Mesenchymal stem cell (in vitro differentiated cells and primary cell): ENCODE measurements around the gene RYR1.

Experiments used
- DNase-seq: peaks from one replicate; pipeline ENCODE4 v3.0.0-alpha.2; 2013
- H2AFZ ChIP-seq: one replicate; pipeline ENCODE4 v1.6.1; 2013; ENCODE audit warnings: low read depth, mild to moderate bottlenecking, control low read depth, inconsistent platforms, low read length, moderate library complexity
- H2AK5ac ChIP-seq: 2 replicates; pipeline ENCODE4 v1.6.1; 2013; ENCODE audit warnings: low read length, moderate library complexity, mild to moderate bottlenecking, inconsistent platforms; ENCODE audit not compliant: severe bottlenecking
- H2BK120ac ChIP-seq: one replicate; pipeline ENCODE4 v1.6.1; 2013; ENCODE audit warnings: low read depth, mild to moderate bottlenecking, inconsistent platforms, low read length, moderate library complexity
- H2BK12ac ChIP-seq, 2 experiments: one replicate each; pipeline ENCODE4 v1.6.1; 2013; ENCODE audit warnings: inconsistent platforms in 2 of 2, low read length in 2 of 2, mild to moderate bottlenecking in 2 of 2, moderate library complexity in 2 of 2, control low read depth in 1 of 2
- H2BK15ac ChIP-seq: one replicate; pipeline ENCODE4 v1.6.1; 2013; ENCODE audit warnings: mild to moderate bottlenecking, low read depth, inconsistent platforms; ENCODE audit not compliant: poor library complexity, severe bottlenecking
- H2BK5ac ChIP-seq: 2 replicates; pipeline ENCODE4 v1.6.1; 2013; ENCODE audit warnings: low read depth, mild to moderate bottlenecking, low read length, control low read depth, inconsistent platforms; ENCODE audit not compliant: poor library complexity, severe bottlenecking
- H3K14ac ChIP-seq, 2 experiments: one replicate each; pipeline ENCODE4 v1.6.1; 2013; ENCODE audit warnings: inconsistent platforms in 2 of 2, low read length in 2 of 2, control low read depth in 1 of 2, mild to moderate bottlenecking in 1 of 2, moderate library complexity in 1 of 2
- H3K18ac ChIP-seq, 2 experiments: one replicate each; pipeline ENCODE4 v1.6.1; 2013; ENCODE audit warnings: inconsistent platforms in 2 of 2, low read length in 2 of 2, control low read depth in 1 of 2, low read depth in 1 of 2, mild to moderate bottlenecking in 1 of 2
- H3K23ac ChIP-seq, 2 experiments: one replicate each; pipeline ENCODE4 v1.6.1; 2013; ENCODE audit warnings: inconsistent platforms in 2 of 2, low read length in 2 of 2, mild to moderate bottlenecking in 2 of 2, moderate library complexity in 2 of 2, control low read depth in 1 of 2
- H3K27ac ChIP-seq: 2 replicates; pipeline ENCODE4 v1.5.1; 2013; ENCODE audit warnings: mild to moderate bottlenecking, moderate library complexity, low read length, control low read depth, inconsistent platforms; ENCODE audit not compliant: poor library complexity, severe bottlenecking
- H3K27me3 ChIP-seq, 2 experiments: 2 replicates each; pipeline versions ENCODE4 v1.6.1 to v1.7.0; 2013; ENCODE audit warnings: low read length in 2 of 2, mild to moderate bottlenecking in 2 of 2, moderate library complexity in 2 of 2, control low read depth in 1 of 2, inconsistent platforms in 1 of 2; ENCODE audit not compliant: control insufficient read depth in 1 of 2, insufficient read depth in 1 of 2
- H3K36me3 ChIP-seq, 2 experiments: 2 replicates each; pipeline versions ENCODE4 v1.6.1 to v1.7.0; 2013; ENCODE audit warnings: low read length in 2 of 2, control low read depth in 1 of 2, inconsistent platforms in 1 of 2, low read depth in 1 of 2, mild to moderate bottlenecking in 1 of 2; ENCODE audit not compliant: insufficient read depth in 2 of 2, control insufficient read depth in 1 of 2
- H3K4ac ChIP-seq, 2 experiments: one replicate each; pipeline ENCODE4 v1.6.1; 2013; ENCODE audit warnings: inconsistent platforms in 2 of 2, low read length in 2 of 2, mild to moderate bottlenecking in 2 of 2, moderate library complexity in 2 of 2, control low read depth in 1 of 2, low read depth in 1 of 2
- H3K4me1 ChIP-seq: 2 replicates; pipeline ENCODE4 v1.6.1; 2013; ENCODE audit warnings: low read depth, low read length, control low read depth; ENCODE audit not compliant: control insufficient read depth, insufficient read depth
- H3K4me2 ChIP-seq: 2 replicates; pipeline ENCODE4 v1.6.1; 2013; ENCODE audit warnings: low read length, mild to moderate bottlenecking, inconsistent platforms; ENCODE audit not compliant: poor library complexity, severe bottlenecking
- H3K4me3 ChIP-seq, 2 experiments: 2 replicates each; pipeline versions ENCODE4 v1.5.1 to v1.7.0; 2013; ENCODE audit warnings: low read length in 2 of 2, mild to moderate bottlenecking in 2 of 2, control low read depth in 1 of 2, low read depth in 1 of 2; ENCODE audit not compliant: insufficient read depth in 1 of 2
- H3K79me1 ChIP-seq: replicated peaks from 2 replicates; pipeline ENCODE4 v1.6.1; 2013; ENCODE audit warnings: mild to moderate bottlenecking, control low read depth, low read length, inconsistent platforms; ENCODE audit not compliant: poor library complexity, severe bottlenecking
- H3K9ac ChIP-seq: 2 replicates; pipeline ENCODE4 v1.7.0; 2013; ENCODE audit warnings: mild to moderate bottlenecking, low read length, moderate library complexity
- H3K9me3 ChIP-seq: 2 replicates; pipeline ENCODE4 v1.7.0; 2013; ENCODE audit warnings: mild to moderate bottlenecking, low read length; ENCODE audit not compliant: control insufficient read depth
- H4K8ac ChIP-seq: one replicate; pipeline ENCODE4 v1.6.1; 2013; ENCODE audit warnings: inconsistent platforms, mild to moderate bottlenecking, low read length, moderate library complexity
- H4K91ac ChIP-seq: one replicate; pipeline ENCODE4 v1.6.1; 2013; ENCODE audit warnings: mild to moderate bottlenecking, low read length, inconsistent platforms
- WGBS: methylation state at CpG from one replicate; pipeline ENCODE4 v1.1.7; 2013; ENCODE audit warnings: mixed read lengths; 5-methylcytosine and 5-hydroxymethylcytosine counted together

The RYR1 gene

GRCh38 chr19:38385804-38386257 is 47.7 kb upstream of the RYR1 start:
- Histone ChIP-seq H3K9ac (no peak overlapping the region), H3K23ac (no peak overlapping the region), H3K4me2 (no peak overlapping the region), H3K4me3 (no peak overlapping the region), H4K8ac (no peak overlapping the region), H3K14ac (no peak overlapping the region), H2BK120ac (no peak overlapping the region), H3K4ac (no peak overlapping the region), H2AK5ac (no peak overlapping the region), H2BK5ac (no peak overlapping the region), H2AFZ (no peak overlapping the region), H3K9me3 (no peaks in the 10 kb centered on the region), H3K27ac (no peak overlapping the region), H3K4me1 (peaks cover 35% of the 10 kb centered on the region), H2BK15ac (no peak overlapping the region), H4K91ac (no peak overlapping the region), H3K27me3 (no peaks in the 10 kb centered on the region), H3K36me3 (peaks cover 43 to 60% of the 10 kb centered on the region in 2 experiments), H2BK12ac (no peak overlapping the region), H3K79me1 (peaks cover 47% of the 10 kb centered on the region), H3K18ac (no peak overlapping the region)
- DNase-seq, result no peak
- 98% methylated on average over 38 of the region's 40 CpGs for WGBS

- Histone ChIP-seq H3K4ac (no peak overlapping the region), H3K27me3 (no peaks in the 10 kb centered on the region), H3K36me3 (peaks cover 38 to 54% of the 10 kb centered on the region in 2 experiments), H4K8ac (no peak overlapping the region), H2BK120ac (no peak overlapping the region), H3K4me3 (no peak overlapping the region), H3K27ac (no peak overlapping the region), H3K4me2 (no peak overlapping the region), H3K79me1 (peaks cover 40% of the 10 kb centered on the region), H2BK12ac (no peak overlapping the region), H2AK5ac (no peak overlapping the region), H2AFZ (no peak overlapping the region), H4K91ac (no peak overlapping the region), H3K23ac (no peak overlapping the region), H3K14ac (no peak overlapping the region), H2BK5ac (no peak overlapping the region), H3K4me1 (peaks cover 35% of the 10 kb centered on the region), H3K9me3 (no peaks in the 10 kb centered on the region), H3K9ac (no peak overlapping the region), H2BK15ac (no peak overlapping the region), H3K18ac (no peak overlapping the region)
- no peak for DNase-seq
- 98% methylated on average over 60 of the region's 61 CpGs for WGBS
These were observed 47.1 kb upstream of the RYR1 start for GRCh38 chr19:38386300-38386970.

DNA sequence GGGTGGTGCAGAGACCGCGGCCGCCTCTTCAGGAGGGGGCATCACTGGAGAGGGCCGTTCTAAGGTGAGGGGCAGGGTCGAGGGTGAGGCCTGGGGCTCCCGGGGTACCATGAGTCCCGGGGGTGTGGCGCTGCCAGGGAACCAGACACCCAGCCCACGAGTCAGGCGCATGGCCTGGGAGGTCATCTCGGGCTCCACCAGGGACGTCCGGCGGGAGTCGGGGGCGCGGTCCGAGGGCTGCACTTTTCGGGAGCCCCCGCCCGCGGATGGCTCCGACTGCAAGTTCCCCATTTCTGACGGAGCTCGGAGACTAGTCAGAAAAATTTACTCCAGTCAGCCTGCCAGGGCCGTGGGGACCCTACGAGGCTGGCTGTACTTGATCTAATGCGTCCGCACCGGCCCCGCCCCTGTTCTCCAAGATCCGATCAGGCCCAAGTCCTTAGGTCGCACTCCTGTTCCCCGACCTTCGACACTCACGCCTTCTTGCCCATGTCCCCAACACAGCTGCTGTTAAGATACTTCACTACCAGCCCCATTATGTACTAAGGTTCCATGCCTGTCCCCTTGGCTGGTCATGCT is 46.4 kb upstream of the RYR1 start:
- H2AK5ac ChIP-seq, result no peak overlapping the region
- H3K14ac ChIP-seq, result no peak overlapping the region
- H4K91ac ChIP-seq, result peak overlapping the region; percentile 55
- peak overlapping the region; percentile 17 for H2BK15ac ChIP-seq
- peak overlapping the region in 1 of 2 experiments; percentile 37 for H3K4ac ChIP-seq
- H3K4me1 ChIP-seq, result peaks cover 39% of the 10 kb centered on the region
- H4K8ac ChIP-seq, result no peak overlapping the region
- no peak overlapping the region for H3K23ac ChIP-seq
- peak overlapping the region; percentile 33 for H3K9ac ChIP-seq
- WGBS, result 91% methylated on average over 36 of the region's 36 CpGs
- no peaks in the 10 kb centered on the region for H3K27me3 ChIP-seq
- DNase-seq, result no peak
- H2BK5ac ChIP-seq, result no peak overlapping the region
- no peak overlapping the region for H2BK12ac ChIP-seq
- peaks cover 38 to 51% of the 10 kb centered on the region in 2 experiments for H3K36me3 ChIP-seq
- no peak overlapping the region for H3K18ac ChIP-seq
- peak overlapping the region; percentile 63 for H3K27ac ChIP-seq
- H3K9me3 ChIP-seq, result no peaks in the 10 kb centered on the region
- H2AFZ ChIP-seq, result no peak overlapping the region
- no peak overlapping the region for H2BK120ac ChIP-seq
- H3K4me3 ChIP-seq, result peak overlapping the region; percentile 53 to 85
- peaks cover 35% of the 10 kb centered on the region for H3K79me1 ChIP-seq
- H3K4me2 ChIP-seq, result peak overlapping the region; percentile 48

DNA sequence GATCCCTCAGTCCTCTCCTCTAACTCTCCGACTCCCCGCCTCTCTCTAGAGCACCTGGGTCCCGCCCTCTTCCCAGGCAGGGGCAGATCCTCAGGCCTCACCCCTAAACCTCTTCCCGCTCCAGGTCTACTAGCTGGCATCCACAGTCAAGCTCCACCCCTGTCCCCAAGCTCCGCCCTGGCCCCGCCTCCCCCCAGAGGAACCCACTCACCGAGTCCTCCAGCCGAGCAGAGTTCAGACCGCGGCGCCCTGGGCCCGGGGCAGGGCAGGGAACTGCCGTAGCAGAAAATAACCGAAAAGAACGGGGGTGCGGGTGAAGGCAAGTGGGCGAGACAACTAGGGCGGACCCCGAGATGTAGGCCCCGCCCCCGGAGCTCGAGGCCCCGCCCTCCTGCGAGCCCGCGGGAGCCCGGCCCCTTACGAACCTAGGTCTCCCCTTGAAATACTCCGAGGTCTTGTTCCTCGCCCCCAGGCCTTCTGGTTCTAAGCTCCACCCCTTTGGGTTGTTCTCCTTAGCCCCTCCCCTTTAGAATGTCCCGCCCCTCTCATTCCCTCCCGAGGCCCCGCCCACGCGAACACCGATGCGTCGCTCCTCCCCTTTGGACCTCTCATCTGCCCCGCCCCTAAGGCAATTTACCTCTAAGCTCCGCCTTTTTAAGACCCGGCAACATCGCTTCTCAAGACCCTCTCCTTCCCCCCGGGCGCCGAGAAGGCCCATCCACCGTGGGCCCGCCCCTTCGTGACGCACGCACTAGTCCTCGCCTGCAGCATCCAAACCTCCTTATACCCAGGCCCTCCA is 45.7 kb upstream of the RYR1 start, which contains the start of gene GGN:
TSS of gene GGN (minus strand) at position 485 of the 799 bp plus-strand sequence. CDS start 773 bp downstream, outside the sequence.
- peak within 1 kb of the TSS; percentile 81 to 90 for H3K4me3 ChIP-seq
- 7% methylated on average over 51 of the region's 51 CpGs for WGBS
- H4K8ac ChIP-seq, result peak within 1 kb of the TSS; percentile 73
- H3K18ac ChIP-seq, result peak within 1 kb of the TSS; percentile 88 to 93
- H3K9ac ChIP-seq, result peak within 1 kb of the TSS; percentile 89
- peaks cover 31% of the 10 kb centered on the region for H3K79me1 ChIP-seq
- no peaks in the 10 kb centered on the region for H3K27me3 ChIP-seq
- peak within 1 kb of the TSS in 1 of 2 experiments; percentile 85 for H3K14ac ChIP-seq
- peak within 1 kb of the TSS; percentile 91 for H2AK5ac ChIP-seq
- peak within 1 kb of the TSS; percentile 83 to 99 for H3K4ac ChIP-seq
- H3K4me2 ChIP-seq, result peak within 1 kb of the TSS; percentile 100
- peak within 1 kb of the TSS; percentile 95 for H2BK120ac ChIP-seq
- H3K36me3 ChIP-seq, result peaks cover 39 to 49% of the 10 kb centered on the region in 2 experiments
- H3K27ac ChIP-seq, result peak within 1 kb of the TSS; percentile 84
- peak within 1 kb of the TSS in 1 of 2 experiments; percentile 14 for H3K23ac ChIP-seq
- H2AFZ ChIP-seq, result peak within 1 kb of the TSS; percentile 60
- peak within 1 kb of the TSS; percentile 77 for H2BK5ac ChIP-seq
- H2BK12ac ChIP-seq, result peak within 1 kb of the TSS; percentile 49 to 92
- H4K91ac ChIP-seq, result peak within 1 kb of the TSS; percentile 82
- H3K4me1 ChIP-seq, result peaks cover 41% of the 10 kb centered on the region
- H3K9me3 ChIP-seq, result no peaks in the 10 kb centered on the region
- peak within 1 kb of the TSS; percentile 84 for H2BK15ac ChIP-seq
- DNase-seq, result peak; percentile 98
